Uterus (tissue), 2 donors: Measurements from ENCODE around the gene RABGAP1L.

Source experiments
- POLR2A ChIP-seq, 2 donors: fragments of 450-650 bp; IDR thresholded peaks; one replicate each; pipeline ENCODE4 v1.6.1; 2016; ENCODE audit warnings: antibody characterized with exemption in 2 of 2, mild to moderate bottlenecking in 1 of 2, moderate library complexity in 1 of 2
- TF ChIP-seq, protein P1 (sequence below), 4 experiments: fragments of 200-600 bp in 2 of 4; fragments of 450-650 bp in 2 of 4; sonication (generic) in 2 of 4; IDR thresholded peaks; one replicate each; pipeline ENCODE4 v1.5.1; 2016 to 2019; ENCODE audit warnings: antibody characterized with exemption in 4 of 4, mild to moderate bottlenecking in 2 of 4, moderate library complexity in 1 of 4

DNA sequence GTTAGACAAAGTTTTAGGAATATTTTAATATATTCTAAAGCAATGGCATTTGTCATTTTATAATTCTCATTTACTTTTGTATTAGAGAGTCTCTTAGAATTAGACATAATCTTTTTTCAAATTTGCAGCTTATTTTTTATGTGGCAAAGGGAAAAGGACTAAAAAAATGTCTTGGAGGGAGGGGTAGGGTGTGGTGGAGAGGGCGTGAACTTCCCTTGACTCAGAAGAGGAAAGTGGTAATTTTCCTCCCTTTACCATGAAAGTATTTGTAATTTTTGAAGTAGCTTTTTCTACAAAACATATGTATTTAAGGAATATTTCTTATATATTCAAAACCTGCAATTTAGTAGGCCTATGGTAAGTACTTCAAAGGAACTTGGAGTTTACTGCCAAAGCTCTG is 6.9 kb upstream of the RABGAP1L start:
- TF ChIP-seq, protein P1, sequence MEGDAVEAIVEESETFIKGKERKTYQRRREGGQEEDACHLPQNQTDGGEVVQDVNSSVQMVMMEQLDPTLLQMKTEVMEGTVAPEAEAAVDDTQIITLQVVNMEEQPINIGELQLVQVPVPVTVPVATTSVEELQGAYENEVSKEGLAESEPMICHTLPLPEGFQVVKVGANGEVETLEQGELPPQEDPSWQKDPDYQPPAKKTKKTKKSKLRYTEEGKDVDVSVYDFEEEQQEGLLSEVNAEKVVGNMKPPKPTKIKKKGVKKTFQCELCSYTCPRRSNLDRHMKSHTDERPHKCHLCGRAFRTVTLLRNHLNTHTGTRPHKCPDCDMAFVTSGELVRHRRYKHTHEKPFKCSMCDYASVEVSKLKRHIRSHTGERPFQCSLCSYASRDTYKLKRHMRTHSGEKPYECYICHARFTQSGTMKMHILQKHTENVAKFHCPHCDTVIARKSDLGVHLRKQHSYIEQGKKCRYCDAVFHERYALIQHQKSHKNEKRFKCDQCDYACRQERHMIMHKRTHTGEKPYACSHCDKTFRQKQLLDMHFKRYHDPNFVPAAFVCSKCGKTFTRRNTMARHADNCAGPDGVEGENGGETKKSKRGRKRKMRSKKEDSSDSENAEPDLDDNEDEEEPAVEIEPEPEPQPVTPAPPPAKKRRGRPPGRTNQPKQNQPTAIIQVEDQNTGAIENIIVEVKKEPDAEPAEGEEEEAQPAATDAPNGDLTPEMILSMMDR (IDR thresholded peaks at IDR 0.05), result no peak
- no peak for TF ChIP-seq POLR2A (IDR thresholded peaks at IDR 0.05)
